UCSD-AML1 (cell line): Measurements from ENCODE around the gene DDB1.
"Not testable (repeated sequence)": the region's sequence is repeated elsewhere in the genome, so short reads cannot be mapped to it uniquely, and the experiment has no call there.

Experiments used
- DNase-seq: peaks from one replicate; lab custom pipeline; 2025; ENCODE audit not compliant: unreplicated experiment; lab: John Stamatoyannopoulos, UW

Gene DDB1

DNA sequence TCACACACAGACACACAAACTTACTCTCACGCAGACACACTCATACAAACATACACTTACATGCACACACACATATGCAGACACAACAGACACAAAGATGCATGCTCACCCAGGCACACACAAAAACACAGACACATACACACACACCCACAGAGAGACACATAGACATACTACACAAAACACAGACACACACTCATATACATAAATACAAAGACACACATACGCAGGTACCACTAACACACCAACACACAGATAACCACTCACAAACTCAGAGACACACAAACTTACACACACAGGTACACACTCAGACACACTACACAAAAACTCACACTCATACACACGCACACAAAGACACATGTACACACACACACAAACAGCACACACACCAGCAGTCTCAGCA, 60.2 kb downstream of the DDB1 start:
- no peak for DNase-seq

- no peak for DNase-seq
Measured at GRCh38 chr11:61270354-61271076, 62.4 kb downstream of the DDB1 start.

DNA sequence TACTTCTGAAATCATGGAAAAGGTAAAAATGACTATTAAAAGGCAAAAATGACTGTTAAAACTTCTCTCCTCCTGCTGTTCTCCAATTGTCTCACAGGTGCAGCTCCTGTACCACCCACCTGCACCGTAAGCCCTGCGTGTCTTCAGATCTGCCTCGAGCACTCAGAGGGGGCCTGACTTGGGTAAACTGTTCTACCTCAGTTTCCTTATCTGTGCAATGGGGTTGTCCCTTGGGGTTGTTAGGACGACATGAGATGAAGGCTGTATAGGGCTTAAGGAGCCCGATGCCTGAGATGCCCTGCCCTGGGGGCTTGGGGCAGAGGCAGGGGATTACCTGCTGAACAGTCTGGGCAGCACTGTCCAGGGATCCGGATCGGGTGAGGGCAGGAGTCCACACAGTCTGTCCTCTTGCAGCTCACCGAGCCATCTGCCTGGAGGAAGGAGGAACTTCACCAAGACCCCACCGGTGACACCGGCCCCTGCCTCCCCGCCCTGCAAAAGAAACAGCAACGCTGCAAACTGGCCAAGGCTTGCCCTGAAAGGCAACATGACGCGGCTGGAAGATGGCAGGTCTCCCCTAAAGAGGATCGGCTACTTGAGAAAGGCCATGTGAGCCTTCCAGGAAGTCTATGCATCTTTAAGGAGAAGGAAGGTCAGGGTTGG, 64.2 kb downstream of the DDB1 start:
- no peak for DNase-seq

DNA sequence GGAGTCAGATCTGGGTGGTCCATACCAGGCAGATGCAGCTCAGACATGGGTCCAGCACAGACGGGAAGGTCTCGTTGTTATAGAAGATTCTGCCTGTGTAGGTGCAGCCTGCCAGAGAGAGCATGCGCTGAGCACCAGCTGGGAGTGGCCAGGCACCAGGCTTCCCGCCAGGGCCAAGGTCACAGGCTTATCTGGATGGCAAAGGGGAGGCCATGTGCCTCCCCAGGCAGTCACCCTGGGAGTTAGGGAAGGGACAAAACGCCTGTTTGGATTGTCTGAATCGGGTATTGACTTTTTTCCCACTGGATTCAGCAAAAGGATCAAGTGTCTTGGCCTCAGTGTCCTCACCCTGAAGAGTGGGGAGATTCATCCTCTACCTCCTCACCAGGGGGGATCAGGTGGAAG, 65.5 kb downstream of the DDB1 start:
- DNase-seq = no peak

DNA sequence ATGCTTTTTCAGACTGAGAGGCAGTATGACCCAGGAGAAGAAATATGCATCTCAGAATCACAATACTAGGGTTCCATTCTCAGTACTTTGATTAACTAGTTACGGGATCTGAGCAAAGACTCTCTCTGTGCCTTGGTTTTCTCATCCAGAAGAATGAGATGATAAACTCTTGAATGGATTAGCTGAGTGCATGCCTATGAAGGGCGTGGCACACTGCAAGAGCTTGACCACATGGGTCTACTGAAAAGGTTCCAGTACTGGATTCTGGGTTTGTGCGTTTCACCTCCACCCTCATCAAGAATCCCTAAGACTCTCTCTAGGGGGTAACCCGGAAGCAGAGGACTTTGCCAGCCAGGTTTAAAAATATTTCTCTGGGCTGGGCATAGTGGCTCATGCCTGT, 66.3 kb downstream of the DDB1 start:
- no peak for DNase-seq

DNA sequence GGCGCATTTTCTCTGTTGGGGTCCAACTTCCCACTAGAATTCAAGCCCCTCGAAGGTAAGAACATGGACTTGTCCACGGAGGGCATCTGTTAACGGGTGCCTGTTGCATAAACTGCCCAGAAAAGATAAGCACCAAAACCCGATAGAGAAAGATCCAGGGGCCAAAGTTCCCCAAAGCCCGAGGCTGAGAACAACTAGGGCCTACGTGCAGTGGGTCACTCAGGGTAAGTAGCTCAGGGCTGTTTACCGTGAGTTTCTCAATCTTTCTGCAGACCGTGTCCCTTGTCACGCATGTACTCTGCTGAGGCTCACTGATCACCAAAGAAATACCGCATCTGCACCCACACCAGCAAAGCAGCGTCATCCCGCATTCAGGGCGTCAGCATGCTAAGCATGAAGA, 67.5 kb downstream of the DDB1 start:
- DNase-seq = no peak

GRCh38 chr11:61264795-61265194, 68.1 kb downstream of the DDB1 start:
- no peak for DNase-seq

DNA sequence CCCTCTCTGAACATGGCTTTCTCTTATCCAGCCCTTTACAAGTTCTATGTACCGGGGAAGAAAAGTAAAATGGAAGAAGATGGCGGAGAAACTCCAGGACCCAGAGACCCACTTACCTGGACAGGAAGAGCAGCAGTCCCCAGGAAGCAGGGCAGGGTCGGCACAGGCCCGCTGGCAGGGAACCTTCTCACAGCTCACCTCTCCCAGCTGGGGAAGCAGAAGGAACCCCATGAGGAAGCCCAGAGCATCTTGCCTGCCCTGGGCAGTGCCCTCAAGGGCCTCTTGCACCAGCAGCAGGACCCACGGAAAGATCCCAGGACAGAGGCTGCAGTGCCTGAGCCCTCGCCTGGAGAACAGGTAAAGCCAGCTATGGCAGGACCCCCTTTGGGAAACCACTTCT, 68.5 kb downstream of the DDB1 start:
- DNase-seq = no peak

GRCh38 chr11:61259363-61259762, 73.5 kb downstream of the DDB1 start:
- DNase-seq = no peak

DNA sequence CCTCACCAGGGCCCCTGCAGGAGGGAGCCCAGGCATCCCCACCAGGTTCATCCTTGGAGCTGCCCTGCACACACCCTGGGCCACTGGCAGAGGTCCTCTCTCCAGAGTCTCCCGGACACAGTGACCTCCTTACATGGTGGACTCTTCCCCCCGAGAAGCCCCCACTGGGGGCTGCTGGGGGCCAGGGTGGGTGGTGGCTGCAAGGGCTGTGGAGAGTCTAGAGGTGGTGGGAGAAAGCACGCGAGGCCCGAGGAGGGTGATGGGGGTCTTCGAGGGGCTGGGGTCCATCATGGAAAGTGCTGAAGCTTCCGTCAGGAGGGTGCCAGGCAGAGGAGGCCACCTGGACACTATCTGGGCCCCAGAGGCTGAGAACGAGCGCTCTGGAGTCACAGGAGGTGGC, 74.4 kb downstream of the DDB1 start:
- no peak for DNase-seq

DNA sequence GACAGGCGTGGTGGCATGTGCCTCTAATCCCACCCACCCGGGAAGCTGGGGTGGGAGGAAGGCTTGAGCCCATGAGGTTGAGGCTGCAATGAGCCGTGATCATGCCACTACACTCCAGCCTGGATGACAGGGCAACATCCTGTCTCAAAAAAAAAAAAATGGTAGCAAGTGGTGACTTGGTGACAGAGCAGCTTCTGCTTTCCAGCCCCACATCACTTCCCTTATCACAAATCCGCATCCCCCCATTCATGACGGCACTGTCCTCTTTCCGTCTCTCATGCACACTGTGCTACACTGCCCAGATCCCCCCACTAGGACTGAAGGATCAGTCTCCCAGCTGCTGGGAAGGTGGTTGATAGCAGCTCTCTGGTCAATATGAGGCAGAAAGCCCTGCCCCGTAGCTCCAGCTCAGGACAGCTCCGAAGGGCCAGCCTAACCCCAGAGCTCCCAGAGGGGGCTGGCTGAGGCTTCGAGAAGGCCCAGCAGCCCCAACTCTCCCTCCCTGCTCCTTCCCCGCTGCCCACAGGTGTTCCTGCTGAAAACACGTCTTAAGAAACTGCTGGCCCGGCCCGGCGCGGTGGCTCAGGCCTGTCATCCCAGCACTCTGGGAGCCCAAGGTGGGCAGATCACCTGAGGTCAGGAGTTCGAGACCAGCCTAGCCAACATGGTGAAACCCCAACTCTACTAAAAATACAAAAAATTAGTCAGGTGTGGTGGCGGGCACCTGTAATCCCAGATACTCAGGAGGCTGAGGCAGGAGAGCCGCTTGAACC, 76.0 kb downstream of the DDB1 start:
- peak; percentile 28 for DNase-seq

DNA sequence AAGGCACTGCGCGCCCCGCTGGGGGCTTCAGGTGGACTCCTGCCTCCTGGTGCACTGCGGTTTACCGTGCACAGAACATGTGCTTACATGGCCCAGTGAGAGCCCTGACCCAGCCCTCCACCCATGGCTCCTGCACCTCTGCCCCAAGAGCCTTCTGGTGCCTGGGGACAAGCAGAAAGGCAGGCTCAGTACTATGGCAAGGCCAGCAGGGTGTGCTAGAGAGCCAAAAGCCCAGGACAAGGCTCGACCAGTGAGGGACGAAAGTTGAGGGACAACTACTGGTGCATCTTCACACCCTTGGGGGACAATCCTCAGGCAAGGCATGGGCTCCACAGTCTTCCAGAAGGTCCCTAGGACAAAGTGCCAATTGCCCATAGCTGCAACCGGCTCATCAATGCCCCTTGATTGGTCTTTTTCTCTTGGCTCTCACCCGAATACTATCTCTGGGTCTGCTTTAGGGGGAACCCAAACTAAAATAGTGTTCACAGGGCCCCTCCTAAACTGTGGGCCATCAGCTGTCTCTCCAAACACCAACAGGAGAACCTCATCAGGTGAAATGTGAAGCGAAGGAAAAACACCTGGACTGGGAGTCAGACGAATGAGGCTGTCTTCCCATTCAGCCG, 78.4 kb downstream of the DDB1 start:
- peak; percentile 56 for DNase-seq

DNA sequence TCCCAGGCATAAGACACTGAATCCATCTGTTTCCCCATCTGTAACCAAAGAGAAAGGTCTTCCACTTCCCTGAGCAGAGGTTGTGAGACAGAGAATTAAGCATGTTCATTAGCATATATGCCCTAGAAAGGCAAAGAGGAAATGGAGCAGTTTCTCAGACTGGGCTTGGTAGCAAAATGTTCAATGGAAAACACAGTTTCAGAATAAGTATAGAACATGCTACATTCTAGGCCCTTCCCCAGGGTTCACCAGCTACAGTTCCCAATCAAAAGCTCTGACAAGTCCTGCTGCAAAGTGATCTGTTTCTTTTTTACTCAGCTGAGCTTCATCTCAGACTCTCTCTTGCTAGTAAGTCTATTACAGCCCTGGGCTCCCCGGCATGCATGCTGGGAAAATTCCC, 80.6 kb downstream of the DDB1 start:
- DNase-seq = not testable (repeated sequence)

DNA sequence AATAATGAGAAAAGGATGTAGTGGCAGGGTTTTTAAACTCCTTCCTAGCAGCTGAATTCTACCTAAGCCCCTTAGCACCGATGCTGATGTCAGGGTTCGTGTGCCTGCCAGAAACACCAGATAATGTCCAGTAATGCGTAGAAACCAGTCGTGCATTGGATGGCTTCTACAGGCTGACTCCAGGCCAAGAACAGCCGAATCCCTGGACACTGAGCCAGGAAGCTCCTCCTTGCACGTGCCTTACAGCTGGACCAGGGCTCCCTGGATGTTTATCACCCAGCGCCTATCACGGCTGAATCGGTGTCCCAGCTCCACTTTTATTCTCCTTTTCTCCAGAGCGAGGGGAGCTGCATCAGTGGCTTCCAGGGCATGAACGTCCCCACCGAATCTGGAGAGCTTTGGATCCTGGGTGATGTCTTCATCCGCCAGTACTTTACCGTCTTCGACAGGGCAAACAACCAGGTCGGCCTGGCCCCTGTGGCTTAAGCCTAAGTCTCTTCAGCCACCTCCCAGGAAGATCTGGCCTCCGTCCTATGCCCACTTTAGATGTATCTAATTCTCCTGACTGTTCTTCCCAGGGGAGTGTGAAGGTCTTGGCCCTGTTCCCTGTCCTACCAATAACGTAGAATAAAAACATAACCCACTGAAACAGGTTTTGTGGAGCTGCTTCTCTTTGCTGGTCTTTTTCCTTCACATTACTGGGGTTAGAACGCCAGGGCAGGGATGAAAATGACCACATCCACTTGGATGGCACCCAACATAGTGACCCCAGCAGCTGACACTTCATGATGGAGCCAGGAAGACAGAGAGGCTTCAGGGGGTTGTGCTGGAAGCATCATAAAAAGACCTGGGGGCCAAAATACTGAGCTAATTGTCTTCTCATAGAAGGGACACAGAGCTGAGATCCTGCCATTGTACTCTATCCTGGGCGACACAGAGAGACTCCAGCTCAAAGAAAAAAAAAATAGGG, 81.8 kb downstream of the DDB1 start:
- not testable (repeated sequence) for DNase-seq
